ENCODE measurements around the gene BACH2. TPM values are rescaled to one million over a fixed set of nuclear protein-coding genes. Genes with fewer than 3 reads are reported as not detected.

Gene BACH2
- total RNA-seq, 4 donors from 2014 or later = 3.6 to 13.4 (median 7.5) TPM

- no peaks in the 10 kb centered on the region for H3K9me3 ChIP-seq
- intact Hi-C loops (cut with DNase I; ENCODE audit: low total_unique reads) (no loop called here), in situ Hi-C loops (cut with MboI; ENCODE audit: low sequenced_read_pairs in 4 of 4) (no loop called here)
- no peaks in the 10 kb centered on the region for H3K36me3 ChIP-seq
- H3K27me3 ChIP-seq = no peaks in the 10 kb centered on the region
- ATAC-seq (peak; percentile 16 to 49), DNase-seq (peak in 1 of 2 donors; percentile 46)
- peaks cover 15% of the 10 kb centered on the region in 2 donors for H3K4me1 ChIP-seq
- TF ChIP-seq POLR2A (IDR thresholded peaks at IDR 0.05) (no peak), CTCF (IDR thresholded peaks at IDR 0.05 in 4 of 5, conservative IDR thresholded peaks at IDR 0.05 in 1 of 5) (no peak)
- H3K4me3 ChIP-seq = no peak overlapping the region
- peak overlapping the region; percentile 24 to 43 (median 37) for H3K27ac ChIP-seq
Measured at GRCh38 chr6:89984926-89985750, 311.5 kb downstream of the BACH2 start.

GRCh38 chr6:89980353-89980752, 316.3 kb downstream of the BACH2 start:
- no peak overlapping the region for H3K4me3 ChIP-seq
- in situ Hi-C loops (cut with MboI; ENCODE audit: low sequenced_read_pairs in 4 of 4) = no loop called here
- no peak for TF ChIP-seq CTCF (IDR thresholded peaks at IDR 0.05 in 4 of 5, conservative IDR thresholded peaks at IDR 0.05 in 1 of 5)
- no peak for TF ChIP-seq POLR2A (IDR thresholded peaks at IDR 0.05)
- H3K9me3 ChIP-seq = no peaks in the 10 kb centered on the region
- peaks cover 38 to 39% of the 10 kb centered on the region in 2 donors for H3K4me1 ChIP-seq
- no peaks in the 10 kb centered on the region for H3K36me3 ChIP-seq
- intact Hi-C loops (cut with DNase I; ENCODE audit: low total_unique reads) = no loop called here
- H3K27me3 ChIP-seq = no peaks in the 10 kb centered on the region
- DNase-seq (no peak), ATAC-seq (no peak)
- peak overlapping the region in 2 of 4 donors; percentile 9 to 78 for H3K27ac ChIP-seq

GRCh38 chr6:89979481-89980119, 317.0 kb downstream of the BACH2 start:
- ATAC-seq = no peak
- peaks cover 38 to 41% of the 10 kb centered on the region in 2 donors for H3K4me1 ChIP-seq
- TF ChIP-seq POLR2A (IDR thresholded peaks at IDR 0.05) = no peak
- no peak for TF ChIP-seq CTCF (IDR thresholded peaks at IDR 0.05 in 4 of 5, conservative IDR thresholded peaks at IDR 0.05 in 1 of 5)
- in situ Hi-C loops (cut with MboI; ENCODE audit: low sequenced_read_pairs in 4 of 4) (loop anchor here in 2 of 4 donors (10.0 kb wide), 5 partner anchors 305 to 505 kb away; no protein-coding TSS in a partner anchor), intact Hi-C loops (cut with DNase I; ENCODE audit: low total_unique reads) (loop anchor here (5.0 to 10.0 kb wide), 2 partner anchors 238 to 415 kb away; no protein-coding TSS in a partner anchor)
- no peaks in the 10 kb centered on the region for H3K36me3 ChIP-seq
- no peaks in the 10 kb centered on the region for H3K27me3 ChIP-seq
- H3K27ac ChIP-seq = peak overlapping the region in 2 of 4 donors; percentile 30 to 78
- no peaks in the 10 kb centered on the region for H3K9me3 ChIP-seq
- no peak overlapping the region for H3K4me3 ChIP-seq
- DNase-seq = no peak

GRCh38 chr6:89978749-89979145, 317.9 kb downstream of the BACH2 start:
- Histone ChIP-seq H3K4me1 (peaks cover 38 to 49% of the 10 kb centered on the region in 2 donors), H3K27ac (peak overlapping the region in 2 of 4 donors; percentile 78 to 90), H3K36me3 (no peaks in the 10 kb centered on the region), H3K4me3 (no peak overlapping the region), H3K27me3 (no peaks in the 10 kb centered on the region), H3K9me3 (no peaks in the 10 kb centered on the region)
- in situ Hi-C loops (cut with MboI; ENCODE audit: low sequenced_read_pairs in 4 of 4) = loop anchor here in 2 of 4 donors (10.0 kb wide), 5 partner anchors 306 to 506 kb away; no protein-coding TSS in a partner anchor
- no peak for ATAC-seq
- intact Hi-C loops (cut with DNase I; ENCODE audit: low total_unique reads) = loop anchor here (5.0 to 10.0 kb wide), 2 partner anchors 239 to 416 kb away; no protein-coding TSS in a partner anchor
- no peak for TF ChIP-seq POLR2A (IDR thresholded peaks at IDR 0.05)
- no peak for TF ChIP-seq CTCF (IDR thresholded peaks at IDR 0.05 in 4 of 5, conservative IDR thresholded peaks at IDR 0.05 in 1 of 5)
- no peak for DNase-seq
